Measurements from ENCODE around the gene PC. TPM values are rescaled to one million over a fixed set of nuclear protein-coding genes. Genes with fewer than 3 reads are reported as not detected.

PC gene
- total RNA-seq, 1 experiment from 2014 or later, result 40.5 TPM

DNA sequence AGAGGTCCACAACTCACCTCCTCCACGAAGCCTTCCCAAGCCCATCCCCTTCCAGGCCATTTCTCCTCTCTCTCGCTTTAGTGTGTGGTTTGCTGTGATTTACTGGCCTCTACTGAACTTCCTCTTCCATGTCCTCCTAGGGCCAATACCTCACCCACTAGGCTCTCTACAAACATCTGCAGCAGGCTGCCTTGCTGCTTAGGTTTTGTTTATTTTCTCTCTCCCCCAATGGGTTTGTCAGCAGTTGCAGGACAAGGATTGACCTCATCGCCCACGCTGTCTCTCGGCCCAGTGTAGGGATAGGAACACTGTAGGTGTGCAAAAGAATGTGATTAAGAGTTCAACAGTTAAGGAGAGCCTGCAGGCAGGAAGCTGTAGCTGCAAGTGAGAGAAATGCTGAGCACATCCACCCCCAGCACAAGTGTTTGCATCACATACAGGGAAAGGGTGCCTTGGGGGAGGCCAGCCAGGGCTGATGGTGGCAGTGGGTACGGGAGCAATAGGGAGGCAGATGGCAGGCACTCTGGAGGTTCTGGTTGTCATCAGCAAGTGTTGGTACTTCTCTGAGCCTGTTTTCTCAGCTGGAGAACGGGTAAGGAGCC, 1.4 kb downstream of the PC start:
- H3K36me3 Mint-ChIP-seq (ENCODE audit: insufficient read depth, unreplicated experiment), result peaks cover 30% of the 10 kb centered on the region
- CTCF ChIA-PET, result interaction anchor here (1.3 kb wide), 1 partner anchor 14 kb away, joined by 4 read pairs; no protein-coding TSS in a partner anchor
- intact Hi-C loops (cut with micrococcal nuclease; ENCODE audit: unreplicated experiment), result loop anchor here (10.0 kb wide), 1 partner anchor 62 kb away; no protein-coding TSS in a partner anchor
- TSS peak; percentile 72 for BruUV-seq (replicated peaks)
- H3K27me3 Mint-ChIP-seq (ENCODE audit: unreplicated experiment), result no peaks in the 10 kb centered on the region
- peak overlapping the region; percentile 82 for H3K27ac Mint-ChIP-seq (ENCODE audit: unreplicated experiment)
- DNase-seq, result peak; percentile 43
- H3K9me3 Mint-ChIP-seq (ENCODE audit: low read depth, unreplicated experiment), result peaks cover 3% of the 10 kb centered on the region
- peaks cover 38% of the 10 kb centered on the region for H3K4me1 Mint-ChIP-seq (ENCODE audit: low read depth, unreplicated experiment)
- H3K4me3 Mint-ChIP-seq (ENCODE audit: low read depth, unreplicated experiment), result peak overlapping the region; percentile 68
- no peak for TF ChIP-seq CTCF (IDR thresholded peaks at IDR 0.05; ENCODE audit: unreplicated experiment)

DNA sequence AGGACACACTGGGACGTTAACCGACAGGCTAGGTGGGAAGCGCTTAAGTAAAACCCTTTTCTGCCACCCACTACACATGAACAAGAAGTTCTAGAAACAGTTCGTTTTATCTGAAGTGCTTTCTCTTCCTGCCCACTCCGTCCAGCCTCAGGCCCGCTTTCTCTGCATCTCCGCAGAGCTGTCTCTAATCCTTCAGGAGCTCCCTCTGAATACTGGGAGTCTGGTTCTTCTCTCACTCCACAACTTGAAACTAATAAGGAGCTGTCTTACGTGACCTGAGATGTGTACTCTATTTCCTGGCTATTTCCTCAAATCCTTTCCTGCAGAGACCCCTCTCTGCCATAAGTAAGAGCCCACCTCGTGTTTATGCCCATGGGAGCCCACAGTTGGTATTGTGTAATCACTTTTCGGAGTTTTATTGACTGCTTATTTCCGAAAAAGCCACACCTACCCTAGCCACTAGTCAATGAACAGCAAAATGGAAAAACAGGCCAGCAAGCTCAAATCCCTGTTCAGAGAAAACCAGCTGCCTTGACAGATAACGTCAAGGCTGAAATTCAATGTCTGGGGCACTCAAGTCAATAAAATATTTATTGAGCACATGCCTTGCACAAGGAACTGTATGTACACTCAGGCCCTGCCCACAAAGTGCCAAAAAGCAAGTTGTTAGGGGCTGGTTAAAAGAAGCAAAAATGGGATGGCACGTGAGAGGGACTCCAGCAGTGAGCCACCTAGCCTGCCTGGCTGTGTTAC, 4.9 kb downstream of the PC start:
- H3K4me3 Mint-ChIP-seq (ENCODE audit: low read depth, unreplicated experiment), result no peak overlapping the region
- no TSS peak for BruUV-seq (replicated peaks)
- H3K27me3 Mint-ChIP-seq (ENCODE audit: unreplicated experiment), result no peaks in the 10 kb centered on the region
- peaks cover 40% of the 10 kb centered on the region for H3K36me3 Mint-ChIP-seq (ENCODE audit: insufficient read depth, unreplicated experiment)
- intact Hi-C loops (cut with micrococcal nuclease; ENCODE audit: unreplicated experiment), result loop anchor here (10.0 kb wide), 1 partner anchor 58 kb away; no protein-coding TSS in a partner anchor
- no peak overlapping the region for H3K27ac Mint-ChIP-seq (ENCODE audit: unreplicated experiment)
- CTCF ChIA-PET, result interaction anchor here (1.1 kb wide), 1 partner anchor 18 kb away, joined by 3 read pairs; no protein-coding TSS in a partner anchor
- peaks cover 36% of the 10 kb centered on the region for H3K4me1 Mint-ChIP-seq (ENCODE audit: low read depth, unreplicated experiment)
- H3K9me3 Mint-ChIP-seq (ENCODE audit: low read depth, unreplicated experiment), result no peaks in the 10 kb centered on the region
- no peak for DNase-seq
- TF ChIP-seq CTCF (IDR thresholded peaks at IDR 0.05; ENCODE audit: unreplicated experiment), result no peak

DNA sequence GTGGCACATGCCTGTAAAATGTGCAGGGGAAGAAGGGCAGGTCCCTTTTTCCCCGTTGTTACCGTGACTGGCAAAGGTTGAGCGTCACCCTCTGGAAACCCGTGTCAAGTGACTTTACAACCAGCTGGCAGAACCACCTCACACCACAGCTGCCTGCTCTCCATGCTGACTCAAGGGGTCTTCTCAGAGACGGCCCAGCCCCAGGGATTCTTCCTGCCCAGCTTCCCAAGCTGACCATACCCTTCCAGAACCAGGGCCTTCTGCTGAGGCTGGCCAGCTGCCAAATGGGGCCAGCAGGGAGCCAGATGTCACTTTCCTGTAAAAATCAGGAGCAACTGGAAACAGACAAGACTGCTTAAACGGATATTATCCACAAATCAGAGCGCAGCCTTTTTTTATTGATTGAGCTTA, 6.3 kb downstream of the PC start:
- H3K9me3 Mint-ChIP-seq (ENCODE audit: low read depth, unreplicated experiment), result no peaks in the 10 kb centered on the region
- TF ChIP-seq CTCF (IDR thresholded peaks at IDR 0.05; ENCODE audit: unreplicated experiment), result no peak
- DNase-seq, result no peak
- intact Hi-C loops (cut with micrococcal nuclease; ENCODE audit: unreplicated experiment), result loop anchor here (10.0 kb wide), 1 partner anchor 57 kb away; no protein-coding TSS in a partner anchor
- BruUV-seq (replicated peaks), result no TSS peak
- CTCF ChIA-PET, result no interaction called here
- no peaks in the 10 kb centered on the region for H3K27me3 Mint-ChIP-seq (ENCODE audit: unreplicated experiment)
- H3K4me3 Mint-ChIP-seq (ENCODE audit: low read depth, unreplicated experiment), result no peak overlapping the region
- H3K4me1 Mint-ChIP-seq (ENCODE audit: low read depth, unreplicated experiment), result peaks cover 32% of the 10 kb centered on the region
- H3K36me3 Mint-ChIP-seq (ENCODE audit: insufficient read depth, unreplicated experiment), result peaks cover 27% of the 10 kb centered on the region
- no peak overlapping the region for H3K27ac Mint-ChIP-seq (ENCODE audit: unreplicated experiment)

DNA sequence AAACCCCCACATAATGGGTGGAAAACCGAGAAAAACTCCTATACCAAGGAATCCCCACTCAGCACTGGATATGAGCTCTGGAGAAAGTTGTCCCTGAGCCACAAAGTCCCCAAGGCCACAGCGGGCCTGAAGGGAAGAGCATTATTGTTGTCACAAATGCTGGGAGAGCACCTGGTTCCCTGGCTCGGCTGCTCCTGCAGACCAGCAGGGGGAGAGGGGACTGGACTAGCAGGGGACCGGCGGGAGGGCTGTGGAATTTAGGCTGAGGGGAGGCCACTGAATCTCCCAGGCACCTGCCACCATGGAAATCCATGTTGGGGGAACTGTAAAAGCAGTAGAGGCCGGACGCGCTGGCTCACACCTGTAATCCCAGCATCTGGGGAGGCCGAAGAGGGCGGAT, 7.0 kb downstream of the PC start:
- TF ChIP-seq CTCF (IDR thresholded peaks at IDR 0.05; ENCODE audit: unreplicated experiment), result no peak
- DNase-seq, result no peak
- Mint-ChIP-seq H3K4me1 (ENCODE audit: low read depth, unreplicated experiment) (peaks cover 24% of the 10 kb centered on the region), H3K9me3 (ENCODE audit: low read depth, unreplicated experiment) (no peaks in the 10 kb centered on the region), H3K4me3 (ENCODE audit: low read depth, unreplicated experiment) (no peak overlapping the region), H3K27ac (ENCODE audit: unreplicated experiment) (no peak overlapping the region), H3K27me3 (ENCODE audit: unreplicated experiment) (no peaks in the 10 kb centered on the region), H3K36me3 (ENCODE audit: insufficient read depth, unreplicated experiment) (peaks cover 23% of the 10 kb centered on the region)
- CTCF ChIA-PET, result no interaction called here
- intact Hi-C loops (cut with micrococcal nuclease; ENCODE audit: unreplicated experiment), result loop anchor here (10.0 kb wide), 1 partner anchor 56 kb away; no protein-coding TSS in a partner anchor
- BruUV-seq (replicated peaks), result no TSS peak

All from Calu3 (cell line).